Erythroblast (primary cell): ENCODE measurements around the gene PACSIN1.

ENCODE experiments used
- GATA1 ChIP-seq: IDR thresholded peaks from 2 replicates; pipeline ENCODE4 v1.6.1; 2011; ENCODE audit warnings: low read depth, mild to moderate bottlenecking, control low read depth, low read length, moderate library complexity
- POLR2A ChIP-seq: IDR thresholded peaks from 2 replicates; pipeline ENCODE4 v1.6.1; 2011; ENCODE audit warnings: mild to moderate bottlenecking, low read length

DNA sequence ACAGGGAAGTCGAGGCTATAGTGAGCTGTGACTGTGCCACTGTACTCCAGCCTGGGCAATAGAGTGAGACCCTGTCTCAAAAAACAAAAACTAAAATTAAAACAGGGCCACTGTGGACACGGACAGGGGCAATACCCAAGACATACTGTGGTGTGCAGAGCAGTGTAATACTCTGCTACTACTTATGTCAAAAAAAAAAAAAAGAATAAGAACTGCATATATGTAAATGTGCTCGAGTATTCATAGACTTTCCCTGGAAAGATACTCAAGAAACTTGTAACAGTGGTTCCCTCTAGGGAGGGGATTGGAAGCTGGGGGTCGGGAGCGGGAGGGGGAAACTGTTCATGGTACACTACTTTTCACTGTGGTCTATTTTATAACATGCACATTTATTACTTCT is 74.3 kb downstream of the PACSIN1 start:
- no peak for TF ChIP-seq POLR2A
- TF ChIP-seq GATA1 = no peak
